Nephron (organoid): Measurements from ENCODE around the gene NUSAP1.

Source experiments
- H3K27ac Mint-ChIP-seq, 3 experiments: 2 replicates each; pipeline ENCODE4 v1.8.0; 2020; ENCODE audit warnings: mixed read lengths in 3 of 3, mild to moderate bottlenecking in 2 of 3, moderate library complexity in 1 of 3
- H3K27me3 Mint-ChIP-seq: 2 replicates; pipeline ENCODE4 v1.8.0; 2021; ENCODE audit warnings: low read depth, mild to moderate bottlenecking, moderate library complexity, mixed read lengths
- H3K36me3 Mint-ChIP-seq: 2 replicates; pipeline ENCODE4 v1.8.0; 2020; ENCODE audit warnings: low read depth, mixed read lengths
- H3K4me1 Mint-ChIP-seq: 2 replicates; pipeline ENCODE4 v1.8.0; 2020; ENCODE audit warnings: mixed read lengths
- H3K4me3 Mint-ChIP-seq, 3 experiments: 2 replicates each; pipeline ENCODE4 v1.8.0; 2020; ENCODE audit warnings: mild to moderate bottlenecking in 3 of 3, mixed read lengths in 3 of 3, moderate library complexity in 2 of 3
- H3K9me3 Mint-ChIP-seq: 2 replicates; pipeline ENCODE4 v1.8.0; 2020; ENCODE audit warnings: mixed read lengths
- TF ChIP-seq, protein P1 (sequence below), 3 experiments: fragments of 200-600 bp; sonication (generic); IDR thresholded peaks; one replicate each; pipeline ENCODE4 v1.5.0; 2021; ENCODE audit warnings: antibody characterized with exemption in 3 of 3; ENCODE audit not compliant: unreplicated experiment in 3 of 3

NUSAP1 gene

DNA sequence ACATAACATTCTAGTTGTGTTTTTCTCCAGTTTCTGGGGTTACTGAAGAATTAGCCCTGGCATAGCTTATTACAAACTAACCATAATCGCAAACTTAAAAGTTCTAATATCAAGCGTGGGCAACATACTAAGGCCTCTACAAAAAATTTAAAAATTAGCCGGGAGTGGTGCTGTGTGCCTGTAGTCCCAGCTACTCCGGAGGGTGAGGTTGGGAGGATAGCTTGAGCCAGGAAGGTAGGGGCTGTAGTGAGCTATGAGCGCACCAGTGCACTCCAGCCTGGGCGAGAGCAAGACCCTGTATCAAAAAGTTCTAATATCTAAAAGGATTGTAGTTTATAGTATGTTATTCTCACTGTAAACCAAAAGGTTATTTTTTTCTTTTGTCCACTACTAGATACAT is 1.4 kb upstream of the NUSAP1 start:
- no peaks in the 10 kb centered on the region for H3K9me3 Mint-ChIP-seq
- H3K27ac Mint-ChIP-seq, result peak overlapping the region; percentile 77 to 91 (median 88)
- peaks cover 17% of the 10 kb centered on the region for H3K36me3 Mint-ChIP-seq
- H3K27me3 Mint-ChIP-seq, result no peaks in the 10 kb centered on the region
- H3K4me1 Mint-ChIP-seq, result peaks cover 26% of the 10 kb centered on the region
- TF ChIP-seq, protein P1, sequence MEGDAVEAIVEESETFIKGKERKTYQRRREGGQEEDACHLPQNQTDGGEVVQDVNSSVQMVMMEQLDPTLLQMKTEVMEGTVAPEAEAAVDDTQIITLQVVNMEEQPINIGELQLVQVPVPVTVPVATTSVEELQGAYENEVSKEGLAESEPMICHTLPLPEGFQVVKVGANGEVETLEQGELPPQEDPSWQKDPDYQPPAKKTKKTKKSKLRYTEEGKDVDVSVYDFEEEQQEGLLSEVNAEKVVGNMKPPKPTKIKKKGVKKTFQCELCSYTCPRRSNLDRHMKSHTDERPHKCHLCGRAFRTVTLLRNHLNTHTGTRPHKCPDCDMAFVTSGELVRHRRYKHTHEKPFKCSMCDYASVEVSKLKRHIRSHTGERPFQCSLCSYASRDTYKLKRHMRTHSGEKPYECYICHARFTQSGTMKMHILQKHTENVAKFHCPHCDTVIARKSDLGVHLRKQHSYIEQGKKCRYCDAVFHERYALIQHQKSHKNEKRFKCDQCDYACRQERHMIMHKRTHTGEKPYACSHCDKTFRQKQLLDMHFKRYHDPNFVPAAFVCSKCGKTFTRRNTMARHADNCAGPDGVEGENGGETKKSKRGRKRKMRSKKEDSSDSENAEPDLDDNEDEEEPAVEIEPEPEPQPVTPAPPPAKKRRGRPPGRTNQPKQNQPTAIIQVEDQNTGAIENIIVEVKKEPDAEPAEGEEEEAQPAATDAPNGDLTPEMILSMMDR (IDR thresholded peaks at IDR 0.05; ENCODE audit: unreplicated experiment in 3 of 3), result no peak
- peak overlapping the region; percentile 96 to 99 (median 98) for H3K4me3 Mint-ChIP-seq

DNA sequence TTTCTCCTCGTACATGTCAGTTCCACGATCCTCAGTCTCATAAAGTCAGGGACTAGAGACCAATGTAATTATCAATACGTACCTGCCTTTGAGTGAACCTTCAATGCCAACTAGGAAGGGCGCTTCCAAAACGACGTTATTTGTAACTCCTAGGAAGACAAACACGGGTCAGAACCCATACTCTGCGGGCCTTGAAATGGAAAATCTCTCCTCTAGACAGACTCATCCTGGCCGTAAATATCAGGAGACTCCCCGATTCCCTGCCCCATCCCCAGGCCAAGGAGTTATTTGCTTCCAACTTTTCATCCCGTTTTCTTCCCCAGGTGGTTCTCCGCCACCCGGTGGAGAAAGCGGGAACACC is 868 bp upstream of the NUSAP1 start:
- Mint-ChIP-seq H3K36me3 (peaks cover 14% of the 10 kb centered on the region), H3K4me3 (peak overlapping the region; percentile 96 to 99 (median 98)), H3K9me3 (no peaks in the 10 kb centered on the region), H3K27ac (peak overlapping the region; percentile 77 to 91 (median 88)), H3K4me1 (peaks cover 31% of the 10 kb centered on the region), H3K27me3 (no peaks in the 10 kb centered on the region)
- TF ChIP-seq, protein P1 (IDR thresholded peaks at IDR 0.05; ENCODE audit: unreplicated experiment in 3 of 3), result no peak

DNA sequence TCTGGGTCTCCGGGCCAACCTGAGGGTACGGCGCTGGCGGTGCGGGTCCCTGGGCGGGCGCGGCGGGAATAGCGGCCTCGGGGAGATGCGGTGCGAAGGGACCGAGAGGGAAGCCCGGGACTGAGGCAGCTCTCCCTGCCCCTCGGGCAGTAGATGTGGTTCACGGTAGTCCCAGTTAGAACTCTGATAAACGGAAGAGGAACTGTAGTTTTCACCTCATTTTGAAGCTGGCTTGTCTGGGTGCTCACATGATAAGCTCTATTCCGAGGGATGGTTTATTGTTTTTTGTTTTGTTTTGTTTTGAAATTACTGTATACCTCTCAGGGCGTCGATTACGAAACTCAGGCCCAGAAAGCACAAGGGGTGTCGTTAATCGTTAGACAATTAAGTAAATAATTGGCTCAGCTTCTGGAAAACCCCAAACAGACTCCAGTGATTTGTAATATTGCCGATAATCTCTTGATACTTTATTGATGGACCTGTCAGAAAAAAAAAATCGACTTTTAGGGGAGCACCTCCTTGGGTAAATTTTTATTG is 413 bp downstream of the NUSAP1 start:
- H3K4me1 Mint-ChIP-seq, result peaks cover 37% of the 10 kb centered on the region
- H3K36me3 Mint-ChIP-seq, result peaks cover 17% of the 10 kb centered on the region
- TF ChIP-seq, protein P1 (IDR thresholded peaks at IDR 0.05; ENCODE audit: unreplicated experiment in 3 of 3), result no peak
- no peaks in the 10 kb centered on the region for H3K27me3 Mint-ChIP-seq
- peak overlapping the region; percentile 88 to 91 (median 88) for H3K27ac Mint-ChIP-seq
- H3K9me3 Mint-ChIP-seq, result no peaks in the 10 kb centered on the region
- H3K4me3 Mint-ChIP-seq, result peak overlapping the region; percentile 96 to 99 (median 98)

DNA sequence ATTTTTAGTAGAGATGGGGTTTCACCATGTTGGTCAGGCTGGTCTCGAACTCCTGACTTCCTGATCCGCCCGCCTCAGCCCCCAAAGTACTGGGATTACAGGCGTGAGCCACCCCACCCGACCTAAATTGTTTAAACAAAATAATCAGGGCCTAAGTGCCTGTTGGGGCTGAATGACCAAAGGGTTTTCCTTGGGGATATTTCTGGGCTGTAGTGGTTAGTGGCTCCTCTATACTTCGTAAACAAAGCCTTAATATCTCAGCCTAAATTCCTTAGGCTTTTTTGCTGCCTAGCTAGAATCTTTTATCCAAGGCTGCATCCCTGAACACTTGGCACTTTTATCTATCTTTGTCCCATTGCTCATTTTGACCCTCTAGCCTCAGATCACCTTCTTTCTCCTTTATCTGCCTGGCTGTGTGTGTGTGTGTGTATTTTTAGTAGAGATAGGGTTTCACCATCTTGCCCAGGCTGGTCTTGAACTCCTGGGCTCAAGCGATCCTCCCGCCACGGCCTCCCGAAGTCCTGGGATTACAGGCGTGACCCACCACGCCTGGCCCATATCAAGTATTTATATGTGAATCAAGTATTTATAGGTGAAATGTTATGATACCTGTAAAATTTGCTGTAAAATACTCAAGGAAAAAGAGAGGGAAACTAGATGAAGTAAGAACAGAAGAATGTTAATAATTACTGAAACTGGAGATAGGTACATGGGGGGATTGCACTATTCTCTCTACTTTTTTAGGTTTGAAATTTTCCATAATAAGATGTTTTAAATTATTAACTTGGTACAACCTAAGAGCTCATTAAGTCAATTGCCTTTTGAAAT is 1.8 kb downstream of the NUSAP1 start:
- Mint-ChIP-seq H3K9me3 (no peaks in the 10 kb centered on the region), H3K4me1 (peaks cover 41% of the 10 kb centered on the region), H3K36me3 (peaks cover 12% of the 10 kb centered on the region), H3K27ac (peak overlapping the region; percentile 43 to 73 (median 55)), H3K4me3 (peak overlapping the region; percentile 96 to 99 (median 98)), H3K27me3 (no peaks in the 10 kb centered on the region)
- TF ChIP-seq, protein P1 (IDR thresholded peaks at IDR 0.05; ENCODE audit: unreplicated experiment in 3 of 3), result no peak

DNA sequence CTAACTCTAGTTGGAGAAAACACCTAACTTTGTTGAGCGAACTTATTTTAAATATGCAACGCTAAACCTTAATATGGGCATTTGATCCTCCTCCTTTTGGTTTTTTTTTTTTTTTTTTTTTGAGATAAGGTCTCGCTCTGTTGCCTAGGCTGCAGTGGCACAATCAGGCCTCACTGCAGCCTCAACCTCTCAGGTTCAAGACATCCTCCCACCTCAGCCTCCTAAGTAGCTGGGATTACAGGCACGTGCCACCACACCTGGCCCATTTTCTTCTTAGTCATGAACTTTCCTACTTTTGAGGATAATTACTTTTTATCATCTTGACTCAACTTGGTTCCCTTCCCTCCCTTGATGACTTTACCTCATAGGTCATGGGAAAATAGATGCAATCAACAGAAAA is 3.9 kb downstream of the NUSAP1 start:
- Mint-ChIP-seq H3K27ac (no peak overlapping the region), H3K4me3 (no peak overlapping the region), H3K9me3 (no peaks in the 10 kb centered on the region), H3K36me3 (peaks cover 26% of the 10 kb centered on the region), H3K27me3 (no peaks in the 10 kb centered on the region), H3K4me1 (peaks cover 34% of the 10 kb centered on the region)
- TF ChIP-seq, protein P1 (IDR thresholded peaks at IDR 0.05; ENCODE audit: unreplicated experiment in 3 of 3), result no peak
